A549 (cell line): ENCODE data around the gene MAGEA9.
"Not testable (repeated sequence)": the region's sequence is repeated elsewhere in the genome, so short reads cannot be mapped to it uniquely, and the experiment has no call there.

Experiments
- CBX8 ChIP-seq: fragments of 200-600 bp; sonication (generic); IDR thresholded peaks from 2 replicates; pipeline ENCODE4 v1.6.1; 2016
- CHD4 ChIP-seq: fragments of 200-600 bp; sonication (generic); IDR thresholded peaks from 2 replicates; pipeline ENCODE4 v1.6.1; 2016; ENCODE audit warnings: antibody characterized with exemption, mild to moderate bottlenecking, borderline replicate concordance
- GATA3 ChIP-seq: IDR thresholded peaks from 2 replicates; pipeline ENCODE4 v1.6.1; 2012; ENCODE audit warnings: borderline replicate concordance
- JUN ChIP-seq, 2 experiments: fragments of >200 bp; sonication (Bioruptor Twin); formaldehyde crosslinking; IDR thresholded peaks; 2 replicates in 1 of 2; 3 replicates in 1 of 2; pipeline ENCODE4 v1.6.1; 2016 to 2017
- RAD21 ChIP-seq, 2 experiments: fragments of >200 bp in 1 of 2; sonication (Bioruptor Twin) in 1 of 2; formaldehyde crosslinking in 1 of 2; IDR thresholded peaks in 1 of 2; conservative IDR thresholded peaks in 1 of 2; 2 replicates in 1 of 2; 3 replicates in 1 of 2; pipeline ENCODE4 v1.6.1; 2012 to 2018; ENCODE audit warnings: inconsistent platforms in 1 of 2
- TFCP2L1 ChIP-seq: fragments of 250-450 bp; sonication (Bioruptor Pico); IDR thresholded peaks from 2 replicates; pipeline ENCODE4 v1.5.0; 2021; ENCODE audit warnings: mild to moderate bottlenecking

DNA sequence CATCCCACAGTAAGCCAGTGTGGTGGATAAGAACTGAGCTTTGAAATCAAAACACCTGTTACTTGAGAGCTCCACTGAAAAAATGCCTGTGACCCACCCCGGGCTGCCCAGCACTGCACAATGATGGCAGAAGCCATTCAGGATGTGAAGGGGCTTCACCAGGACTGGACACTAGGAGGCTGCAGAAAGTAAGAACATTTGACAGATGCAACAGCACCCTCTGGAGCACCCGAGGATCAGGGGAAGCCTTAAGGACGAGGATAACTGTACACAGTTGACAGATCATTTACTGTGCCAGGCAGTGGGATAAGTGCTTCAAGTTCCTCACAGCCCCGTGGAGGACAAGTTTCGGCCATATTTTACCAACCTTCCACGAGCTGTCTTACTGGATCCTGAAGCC, 39.5 kb upstream of the MAGEA9 start:
- TF ChIP-seq CBX8; GATA3; RAD21 (conservative IDR thresholded peaks at IDR 0.05 in 1 of 2, IDR thresholded peaks at IDR 0.05 in 1 of 2); TFCP2L1 (CRISPR knock-in tag); CHD4; JUN (IDR thresholded peaks at IDR 0.05): not testable (repeated sequence)
